Skeletal muscle satellite cell (primary cell): Measurements from ENCODE around the gene CASP3.
"Not testable (repeated sequence)": the region's sequence is repeated elsewhere in the genome, so short reads cannot be mapped to it uniquely, and the experiment has no call there.

ENCODE experiments used
- H3K27me3 ChIP-seq: 2 replicates; pipeline ENCODE4 v1.7.0; 2013; ENCODE audit warnings: low read length; ENCODE audit not compliant: control insufficient read depth, insufficient read depth
- H3K36me3 ChIP-seq: 2 replicates; pipeline ENCODE4 v1.7.0; 2013; ENCODE audit warnings: mild to moderate bottlenecking, control low read depth, low read length; ENCODE audit not compliant: insufficient read depth
- H3K4me1 ChIP-seq: 2 replicates; pipeline ENCODE4 v1.7.0; 2013; ENCODE audit warnings: low read length; ENCODE audit not compliant: control insufficient read depth, insufficient read depth
- H3K4me2 ChIP-seq: 2 replicates; pipeline ENCODE4 v1.7.0; 2013; ENCODE audit warnings: mild to moderate bottlenecking, low read length
- H3K4me3 ChIP-seq: 2 replicates; pipeline ENCODE4 v1.7.0; 2013; ENCODE audit warnings: low read length
- H3K9ac ChIP-seq: 2 replicates; pipeline ENCODE4 v1.7.0; 2013; ENCODE audit warnings: mild to moderate bottlenecking, low read depth, low read length, moderate library complexity
- H3K9me3 ChIP-seq: replicated peaks from 2 replicates; pipeline ENCODE4 v1.7.0; 2013; ENCODE audit warnings: mild to moderate bottlenecking, control low read depth, low read length

CASP3 gene

DNA sequence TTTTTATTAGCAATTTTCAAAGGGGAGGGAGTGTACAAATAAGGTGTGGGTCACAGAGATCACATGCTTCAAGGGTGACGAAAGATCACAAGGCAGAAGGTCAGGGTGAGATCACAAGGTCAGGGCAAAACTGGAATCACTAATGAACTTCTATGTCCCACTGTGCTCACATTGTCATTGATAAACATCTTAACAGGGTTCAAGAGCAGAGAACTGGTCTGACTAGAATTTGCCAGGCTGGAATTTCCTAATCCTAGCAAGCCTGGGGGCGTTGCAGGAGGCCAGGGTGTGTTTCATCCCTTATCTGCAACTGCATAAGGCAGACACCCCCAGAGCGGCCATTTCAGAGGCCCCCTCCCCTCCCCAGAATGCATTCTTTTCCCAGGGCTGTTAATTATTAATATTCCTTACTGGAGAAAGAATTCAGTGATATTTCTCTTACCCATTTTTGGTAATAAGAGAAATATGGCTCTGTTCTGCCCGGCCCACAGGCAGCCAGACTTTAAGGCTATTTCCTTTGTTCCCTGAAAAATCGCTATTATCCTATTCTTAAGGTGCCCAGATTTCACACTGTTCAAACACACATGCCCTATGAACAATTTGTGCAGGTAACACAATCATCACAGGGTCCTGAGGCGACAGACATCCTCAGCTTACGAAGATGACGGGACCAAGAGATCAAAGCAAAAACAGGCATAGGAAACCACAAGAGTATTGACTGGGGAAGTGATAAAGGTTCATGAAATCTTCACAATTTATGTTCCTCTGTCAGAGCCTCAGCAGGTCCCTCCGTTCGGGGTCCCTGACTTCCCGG is 23.3 kb downstream of the CASP3 start:
- H3K4me1 ChIP-seq = not testable (repeated sequence)
- H3K36me3 ChIP-seq = peaks cover 38% of the 10 kb centered on the region

DNA sequence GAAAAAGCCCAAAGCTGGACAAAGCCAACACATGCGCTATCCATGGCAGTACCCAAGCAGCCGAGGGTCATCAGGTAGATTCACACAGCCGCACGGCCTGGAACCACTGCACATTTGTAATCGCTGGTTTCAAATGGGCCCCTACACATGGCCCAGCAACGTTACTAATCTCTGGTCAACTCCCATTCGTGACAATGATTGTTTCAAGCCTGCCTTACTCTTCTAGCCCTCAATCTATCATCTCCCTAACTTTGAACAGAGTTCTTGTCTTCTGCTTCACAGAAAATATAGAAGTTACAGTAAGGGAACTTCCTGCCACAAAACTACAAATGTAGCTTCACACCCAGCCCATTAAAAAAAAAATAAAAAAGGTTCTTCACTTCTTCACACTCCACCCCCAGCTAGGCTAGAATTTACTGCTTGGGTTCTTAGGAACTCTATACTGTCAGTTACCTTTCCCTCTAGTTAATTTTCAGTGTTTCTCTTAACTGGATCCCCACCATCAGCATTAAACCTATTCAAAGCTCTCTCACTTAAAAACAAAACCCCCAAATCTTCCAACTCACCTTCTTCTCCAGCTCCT is 24.2 kb downstream of the CASP3 start:
- Histone ChIP-seq H3K9me3 (no peaks in the 10 kb centered on the region), H3K36me3 (peaks cover 32% of the 10 kb centered on the region), H3K9ac (no peak overlapping the region), H3K4me2 (no peak overlapping the region), H3K4me1 (no peaks in the 10 kb centered on the region), H3K27me3 (no peaks in the 10 kb centered on the region), H3K4me3 (no peak overlapping the region)

More for the DNA sequence above, 23.3 kb downstream of the CASP3 start:
- not testable (repeated sequence) for H3K9me3 ChIP-seq, H3K4me3 ChIP-seq, H3K9ac ChIP-seq, H3K27me3 ChIP-seq, H3K4me2 ChIP-seq

DNA sequence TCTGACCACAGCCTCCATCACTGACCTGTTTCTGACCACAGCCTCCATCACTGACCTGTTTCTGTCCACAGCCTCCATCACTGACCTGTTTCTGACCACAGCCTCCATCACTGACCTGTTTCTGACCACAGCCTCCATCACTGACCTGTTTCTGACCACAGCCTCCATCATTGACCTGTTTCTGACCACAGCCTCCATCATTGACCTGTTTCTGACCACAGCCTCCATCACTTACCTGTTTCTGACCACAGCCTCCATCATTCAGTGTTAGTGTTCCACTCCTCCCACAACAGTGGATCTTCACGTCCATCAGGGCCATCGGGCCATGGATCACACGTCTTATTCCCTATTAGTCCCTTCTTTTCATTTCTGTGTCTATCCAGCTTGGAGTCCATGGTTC is 24.7 kb downstream of the CASP3 start:
- H3K36me3 ChIP-seq = peaks cover 27% of the 10 kb centered on the region
- not testable (repeated sequence) for H3K4me3 ChIP-seq, H3K9ac ChIP-seq, H3K4me1 ChIP-seq, H3K4me2 ChIP-seq, H3K9me3 ChIP-seq, H3K27me3 ChIP-seq

DNA sequence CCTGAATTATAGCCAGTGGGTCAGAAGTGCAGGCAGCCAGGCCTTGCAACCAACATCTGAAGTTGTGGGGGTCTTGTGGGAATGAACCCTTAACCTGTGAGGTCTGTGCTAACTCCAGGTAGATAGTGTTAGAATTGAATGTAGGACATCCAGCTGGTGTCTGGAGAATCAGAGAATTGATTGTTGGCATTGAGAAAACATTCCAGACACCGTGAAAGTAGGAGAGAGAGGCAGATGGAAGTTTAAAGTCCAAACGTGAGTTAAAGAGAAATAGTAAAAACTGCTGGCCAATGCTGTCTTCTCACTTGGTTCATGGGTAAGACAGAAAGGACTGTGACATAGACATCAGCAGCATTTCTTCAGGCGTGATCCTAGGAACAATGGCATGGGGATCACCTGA is 27.7 kb downstream of the CASP3 start:
- Histone ChIP-seq H3K4me2 (no peak overlapping the region), H3K4me1 (no peaks in the 10 kb centered on the region), H3K27me3 (no peaks in the 10 kb centered on the region), H3K9ac (no peak overlapping the region), H3K9me3 (no peaks in the 10 kb centered on the region), H3K4me3 (no peak overlapping the region), H3K36me3 (peaks cover under 1% of the 10 kb centered on the region)

DNA sequence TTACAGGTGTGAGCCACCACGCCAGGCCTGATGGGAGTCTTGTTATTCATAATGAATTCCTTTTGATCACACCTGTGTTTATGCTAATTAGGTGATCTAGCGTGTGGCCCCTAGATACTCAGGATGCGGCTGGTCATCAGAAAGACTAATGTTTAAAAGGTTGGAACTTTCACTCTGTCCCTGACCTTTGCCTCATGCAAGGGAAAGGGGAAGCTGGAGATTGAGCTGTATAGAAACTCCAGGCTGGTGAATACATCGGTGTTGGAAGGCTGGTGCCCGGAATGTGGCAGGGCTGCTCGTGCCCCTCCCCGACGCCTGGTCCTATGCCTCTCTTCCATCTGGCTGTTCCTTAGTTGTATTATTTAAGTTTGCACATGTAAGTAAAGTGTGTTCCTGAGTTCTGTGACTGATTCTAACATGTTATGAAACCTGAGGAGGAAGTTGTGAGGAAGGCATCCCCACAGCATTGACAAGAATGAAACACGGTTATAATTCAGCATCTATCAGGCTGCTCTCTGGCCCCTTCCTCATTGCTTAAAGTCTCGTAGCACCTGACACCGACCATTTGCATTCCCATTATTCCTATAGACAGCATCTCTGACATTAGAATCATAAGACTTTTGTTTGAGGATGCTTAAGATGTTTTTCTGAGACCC is 28.9 kb downstream of the CASP3 start:
- Histone ChIP-seq H3K4me2 (no peak overlapping the region), H3K9me3 (no peaks in the 10 kb centered on the region), H3K27me3 (no peaks in the 10 kb centered on the region), H3K4me3 (no peak overlapping the region), H3K36me3 (no peaks in the 10 kb centered on the region), H3K4me1 (no peaks in the 10 kb centered on the region), H3K9ac (no peak overlapping the region)

DNA sequence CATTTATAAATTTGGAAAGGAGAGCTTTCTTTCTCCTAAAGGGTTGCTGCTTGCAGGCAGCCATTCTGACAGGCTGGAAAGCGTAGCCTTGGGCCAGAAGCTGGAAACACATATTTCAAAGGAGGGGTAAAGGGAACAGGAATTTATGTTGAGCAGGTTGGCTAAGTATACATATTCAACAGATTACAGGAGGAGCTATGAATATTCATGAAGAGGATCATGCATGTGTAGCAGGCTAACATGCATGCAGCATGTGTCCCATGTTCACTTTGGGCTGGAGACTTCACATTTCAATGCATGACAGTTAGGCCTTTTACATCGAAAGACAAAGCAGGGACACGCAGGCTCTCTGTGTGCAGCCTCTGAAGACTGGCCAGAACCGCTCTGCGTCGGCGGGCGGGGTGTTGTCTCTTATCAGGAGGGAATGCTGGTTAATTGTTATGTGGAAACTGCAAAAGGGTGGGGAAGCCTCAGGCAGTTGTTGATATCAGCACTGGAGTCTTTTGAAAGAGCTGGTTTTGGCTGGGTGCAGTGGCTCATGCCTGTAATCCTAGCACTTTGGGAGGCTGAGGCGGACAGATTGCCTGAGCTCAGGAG is 31.5 kb downstream of the CASP3 start:
- no peaks in the 10 kb centered on the region for H3K9me3 ChIP-seq
- H3K4me1 ChIP-seq = no peaks in the 10 kb centered on the region
- H3K4me3 ChIP-seq = no peak overlapping the region
- H3K36me3 ChIP-seq = no peaks in the 10 kb centered on the region
- no peak overlapping the region for H3K4me2 ChIP-seq
- H3K27me3 ChIP-seq = no peaks in the 10 kb centered on the region
- H3K9ac ChIP-seq = no peak overlapping the region

DNA sequence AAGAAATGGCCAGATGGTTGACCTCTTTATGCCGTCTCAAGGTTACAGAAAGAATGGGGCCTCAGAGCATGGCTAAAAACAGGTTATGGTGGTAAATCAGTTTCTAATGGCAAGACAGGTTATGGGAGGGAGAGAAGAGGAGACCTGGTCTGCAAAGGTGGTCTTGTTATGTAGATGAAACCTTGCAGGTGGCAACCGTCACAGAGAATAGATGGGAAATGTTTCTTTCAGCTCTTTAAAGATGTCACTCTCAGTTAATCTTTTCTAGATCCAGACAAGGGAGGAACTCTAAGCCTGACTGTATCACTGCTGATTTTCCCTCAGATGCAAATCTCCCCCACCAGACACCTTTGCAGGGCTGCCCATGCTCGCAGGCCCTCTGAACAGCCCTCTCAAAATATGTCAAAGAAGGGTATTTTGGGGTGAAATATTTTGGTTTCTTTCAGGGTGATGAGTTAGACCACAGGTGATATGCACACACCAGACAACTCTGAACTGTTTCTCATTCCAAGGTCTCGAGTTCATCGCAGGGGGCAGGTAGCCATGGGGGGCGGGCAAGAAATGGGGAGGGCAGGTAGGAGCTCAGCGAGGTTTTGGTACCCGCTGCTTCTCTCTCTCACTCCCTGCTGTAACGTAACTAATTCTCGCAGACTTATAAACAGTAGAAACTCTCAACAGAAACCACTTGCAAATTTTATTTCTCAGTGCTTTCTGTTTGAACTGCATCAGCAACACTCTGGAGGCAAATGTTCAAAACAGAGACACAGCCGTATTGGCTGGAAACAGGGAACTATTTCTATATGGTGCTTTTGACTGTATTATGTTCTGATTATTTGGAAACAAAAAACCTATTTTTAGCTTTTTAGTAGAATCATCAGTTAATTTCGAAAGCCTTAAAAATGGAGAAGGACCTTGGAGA is 32.4 kb downstream of the CASP3 start:
- Histone ChIP-seq H3K4me3 (no peak overlapping the region), H3K27me3 (no peaks in the 10 kb centered on the region), H3K9me3 (no peaks in the 10 kb centered on the region), H3K9ac (no peak overlapping the region), H3K4me2 (no peak overlapping the region), H3K36me3 (no peaks in the 10 kb centered on the region), H3K4me1 (no peaks in the 10 kb centered on the region)

DNA sequence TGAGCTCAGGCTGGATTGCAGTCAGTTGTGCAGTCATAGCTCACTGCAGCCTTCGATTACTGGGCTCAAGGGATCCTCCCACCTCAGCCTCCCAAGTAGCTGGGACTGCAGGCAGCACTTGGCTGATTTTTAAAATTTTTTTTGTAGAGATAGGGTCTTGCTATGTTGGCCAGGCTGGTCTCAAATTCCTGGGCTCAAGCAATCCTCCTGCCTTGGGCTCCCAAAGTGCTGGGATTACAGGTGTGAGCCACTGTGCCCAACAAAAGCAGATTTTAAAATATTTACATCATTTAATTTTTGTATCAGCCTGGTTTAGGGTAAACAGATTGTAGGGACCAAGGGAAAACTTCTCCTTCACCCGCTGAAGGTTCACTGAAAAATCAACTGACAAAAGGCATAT is 33.1 kb downstream of the CASP3 start:
- not testable (repeated sequence) for H3K4me1 ChIP-seq

DNA sequence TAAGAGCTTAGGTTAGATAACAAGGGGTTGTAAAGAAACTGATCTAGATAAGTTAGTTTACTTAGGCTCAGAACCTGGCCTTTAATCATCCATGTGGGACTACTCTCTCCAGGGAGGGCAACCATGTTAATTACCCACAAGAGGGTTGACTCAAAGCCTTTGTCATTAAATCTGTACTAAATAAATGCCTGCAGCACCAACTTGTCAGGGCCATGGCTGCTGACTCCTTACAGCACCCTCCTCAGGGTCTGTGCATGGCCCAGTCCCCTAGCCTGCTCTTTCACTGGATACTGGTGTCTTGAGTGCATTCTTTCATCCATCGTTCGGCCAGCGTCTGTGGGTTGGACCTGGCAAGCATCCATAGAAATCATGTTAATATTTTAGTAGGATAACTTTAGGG is 34.7 kb downstream of the CASP3 start:
- H3K9ac ChIP-seq = no peak overlapping the region
- no peak overlapping the region for H3K4me3 ChIP-seq
- H3K4me1 ChIP-seq = no peaks in the 10 kb centered on the region
- H3K4me2 ChIP-seq = no peak overlapping the region
- H3K9me3 ChIP-seq = no peaks in the 10 kb centered on the region
- no peaks in the 10 kb centered on the region for H3K36me3 ChIP-seq
- H3K27me3 ChIP-seq = no peaks in the 10 kb centered on the region

More for the DNA sequence above, 33.1 kb downstream of the CASP3 start:
- not testable (repeated sequence) for H3K9me3 ChIP-seq, H3K9ac ChIP-seq, H3K36me3 ChIP-seq, H3K4me2 ChIP-seq, H3K4me3 ChIP-seq, H3K27me3 ChIP-seq

DNA sequence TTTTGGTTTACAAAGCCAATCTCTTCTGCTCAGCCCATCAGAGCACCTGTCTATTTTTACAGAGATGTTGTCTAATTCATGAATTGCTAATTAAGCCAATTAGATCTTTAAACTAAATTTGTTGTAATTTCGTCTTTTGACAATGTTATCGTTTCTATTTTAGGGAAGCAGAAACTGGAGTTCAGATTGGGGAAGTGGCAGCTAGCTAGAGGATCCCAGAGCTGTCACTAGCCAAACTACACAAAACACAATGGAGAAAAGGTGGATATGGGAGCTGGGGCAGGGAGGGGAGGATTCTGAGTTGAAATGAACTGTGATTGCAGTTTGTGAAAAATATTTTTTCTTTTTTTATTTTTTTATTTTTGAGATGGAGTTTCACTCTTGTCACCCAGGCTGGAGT is 35.8 kb downstream of the CASP3 start:
- Histone ChIP-seq H3K27me3 (no peaks in the 10 kb centered on the region), H3K4me2 (no peak overlapping the region), H3K9ac (no peak overlapping the region), H3K9me3 (no peaks in the 10 kb centered on the region), H3K4me3 (no peak overlapping the region), H3K36me3 (no peaks in the 10 kb centered on the region), H3K4me1 (no peaks in the 10 kb centered on the region)

DNA sequence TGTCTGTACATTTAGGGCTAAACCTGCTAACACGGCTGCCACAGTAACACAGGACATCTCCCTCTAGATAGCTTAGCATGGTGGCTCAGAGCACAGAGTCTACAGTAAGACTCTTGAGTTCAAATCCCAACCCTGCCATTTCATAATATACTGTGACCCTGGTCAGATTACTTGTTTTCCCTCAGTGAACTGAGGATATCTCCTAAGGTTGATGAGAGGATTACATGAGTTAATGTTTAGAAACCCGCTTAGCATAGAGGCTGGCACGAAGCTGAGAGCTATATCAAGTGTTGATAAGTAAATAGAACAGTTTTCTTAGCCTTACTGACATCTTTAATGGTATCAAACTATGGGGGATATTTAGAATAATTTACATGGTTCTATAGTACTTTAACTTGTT is 37.2 kb downstream of the CASP3 start:
- no peaks in the 10 kb centered on the region for H3K4me1 ChIP-seq
- H3K9ac ChIP-seq = no peak overlapping the region
- H3K27me3 ChIP-seq = no peaks in the 10 kb centered on the region
- no peaks in the 10 kb centered on the region for H3K9me3 ChIP-seq
- no peak overlapping the region for H3K4me2 ChIP-seq
- H3K4me3 ChIP-seq = no peak overlapping the region
- H3K36me3 ChIP-seq = no peaks in the 10 kb centered on the region
